GM23338 (cell line): ENCODE results near the gene TACC3. TPM values are rescaled to one million over a fixed set of nuclear protein-coding genes. Genes with fewer than 3 reads are reported as not detected.

Source experiments
- ATAC-seq: fragments of 200-7000 bp; cut with Tn5 transposase; 3 replicates; pipeline ENCODE4 v1.9.1; 2020
- DNase-seq: peaks from one replicate; pipeline ENCODE4 v3.0.0-alpha.2; 2015; ENCODE audit warnings: low spot score
- H2AFZ ChIP-seq: fragments of 200-600 bp; sonication (generic); 2 replicates; pipeline ENCODE4 v1.8.0; 2016; ENCODE audit warnings: antibody characterized with exemption, mild to moderate bottlenecking, moderate library complexity
- H3F3A ChIP-seq: fragments of 200-600 bp; sonication (generic); replicated peaks from 2 replicates; pipeline ENCODE4 v1.8.0; 2017; ENCODE audit warnings: antibody characterized with exemption, mixed run types, low read depth
- H3K27ac ChIP-seq: fragments of 200-600 bp; sonication (generic); 2 replicates; pipeline ENCODE4 v1.6.1; 2016; ENCODE audit warnings: low read depth
- H3K27me3 ChIP-seq: fragments of 200-600 bp; sonication (generic); 2 replicates; pipeline ENCODE4 v1.8.0; 2016; ENCODE audit warnings: mild to moderate bottlenecking, mixed run types, moderate library complexity; ENCODE audit not compliant: insufficient read depth
- H3K36me3 ChIP-seq: fragments of 200-600 bp; sonication (generic); 2 replicates; pipeline ENCODE4 v1.8.0; 2016; ENCODE audit warnings: mild to moderate bottlenecking; ENCODE audit not compliant: insufficient read depth
- H3K4me1 ChIP-seq: fragments of 200-600 bp; sonication (generic); 2 replicates; pipeline ENCODE4 v1.8.0; 2016; ENCODE audit warnings: mild to moderate bottlenecking, moderate library complexity; ENCODE audit not compliant: insufficient read depth
- H3K4me2 ChIP-seq: fragments of 200-600 bp; sonication (generic); 2 replicates; pipeline ENCODE4 v1.7.1; 2017; ENCODE audit warnings: mixed run types
- H3K4me3 ChIP-seq: fragments of 200-600 bp; sonication (generic); 2 replicates; pipeline ENCODE4 v1.6.1; 2016; ENCODE audit warnings: mixed run types
- H3K79me2 ChIP-seq: fragments of 200-600 bp; sonication (generic); replicated peaks from 2 replicates; pipeline ENCODE4 v1.8.0; 2017; ENCODE audit warnings: mild to moderate bottlenecking; ENCODE audit not compliant: insufficient read depth
- H3K9me2 ChIP-seq: fragments of 200-600 bp; sonication (generic); 2 replicates; pipeline ENCODE4 v1.8.0; 2017; ENCODE audit not compliant: insufficient read depth
- H4K20me1 ChIP-seq: fragments of 200-600 bp; sonication (generic); replicated peaks from 2 replicates; pipeline ENCODE4 v1.8.0; 2017; ENCODE audit warnings: mild to moderate bottlenecking; ENCODE audit not compliant: insufficient read depth
- H3K27ac Mint-ChIP-seq: 2 replicates; pipeline ENCODE4 v1.8.0; 2020; ENCODE audit warnings: inconsistent platforms, mild to moderate bottlenecking, moderate library complexity, mixed read lengths
- H3K27me3 Mint-ChIP-seq: 3 replicates; pipeline ENCODE4 v1.8.0; 2022; ENCODE audit warnings: low read depth, mild to moderate bottlenecking, moderate library complexity, mixed read lengths, inconsistent platforms; ENCODE audit not compliant: insufficient read depth, poor library complexity
- H3K36me3 Mint-ChIP-seq: 3 replicates; pipeline ENCODE4 v1.8.0; 2021; ENCODE audit warnings: low read depth, mild to moderate bottlenecking, inconsistent platforms, moderate library complexity, mixed read lengths
- H3K4me1 Mint-ChIP-seq: 3 replicates; pipeline ENCODE4 v1.8.0; 2020; ENCODE audit warnings: mild to moderate bottlenecking, inconsistent platforms, mixed read lengths
- H3K4me3 Mint-ChIP-seq: 3 replicates; pipeline ENCODE4 v1.8.0; 2021; ENCODE audit warnings: moderate library complexity, mild to moderate bottlenecking, inconsistent platforms, mixed read lengths
- H3K9me3 Mint-ChIP-seq: 3 replicates; pipeline ENCODE4 v1.8.0; 2020; ENCODE audit warnings: moderate library complexity, mild to moderate bottlenecking, inconsistent platforms, mixed read lengths
- CREB1 ChIP-seq: fragments of 250-450 bp; sonication (Bioruptor Pico); IDR thresholded peaks from 2 replicates; pipeline ENCODE4 v1.5.0; 2020; ENCODE audit warnings: low read depth, mild to moderate bottlenecking, moderate library complexity
- CTCF ChIP-seq, 2 experiments: fragments of 200-600 bp in 1 of 2; sonication (generic) in 1 of 2; conservative IDR thresholded peaks; 2 replicates each; pipeline versions ENCODE4 v1.5.1 to v1.6.1; 2016 to 2017; ENCODE audit warnings: antibody characterized with exemption in 2 of 2, low read depth in 2 of 2, mild to moderate bottlenecking in 2 of 2, moderate library complexity in 1 of 2
- ETS1 ChIP-seq: IDR thresholded peaks from 2 replicates; pipeline ENCODE4 v1.6.1; 2016; ENCODE audit warnings: antibody characterized with exemption
- EZH2 ChIP-seq: fragments of 200-600 bp; sonication (generic); IDR thresholded peaks from one replicate; pipeline ENCODE4 v1.8.0; 2017; ENCODE audit warnings: antibody characterized with exemption, mild to moderate bottlenecking, low read depth; ENCODE audit not compliant: unreplicated experiment
- EZH2phosphoT487 ChIP-seq: fragments of 200-600 bp; sonication (generic); IDR thresholded peaks from one replicate; pipeline ENCODE4 v1.8.1; 2018; ENCODE audit warnings: antibody characterized with exemption; ENCODE audit not compliant: unreplicated experiment
- JUNB ChIP-seq: IDR thresholded peaks from one replicate; pipeline ENCODE4 v1.6.1; 2016; ENCODE audit warnings: antibody characterized with exemption; ENCODE audit not compliant: unreplicated experiment
- NANOG ChIP-seq: IDR thresholded peaks from 2 replicates; pipeline ENCODE4 v1.6.1; 2016; ENCODE audit warnings: antibody characterized with exemption, borderline replicate concordance
- POLR2AphosphoS5 ChIP-seq: IDR thresholded peaks from 2 replicates; pipeline ENCODE4 v1.6.1; 2016; ENCODE audit warnings: antibody characterized with exemption, low read depth
- REST ChIP-seq: IDR thresholded peaks from one replicate; pipeline ENCODE4 v1.6.1; 2018; ENCODE audit warnings: antibody characterized with exemption; ENCODE audit not compliant: unreplicated experiment
- STAT1 ChIP-seq: IDR thresholded peaks from one replicate; pipeline ENCODE4 v1.6.1; 2016; ENCODE audit warnings: antibody characterized with exemption; ENCODE audit not compliant: unreplicated experiment
- ZNF114 ChIP-seq: fragments of 250-450 bp; sonication (Bioruptor Pico); IDR thresholded peaks from 2 replicates; pipeline ENCODE4 v1.5.0; 2020; ENCODE audit warnings: mild to moderate bottlenecking, moderate library complexity
- polyA plus RNA-seq: library from polyadenylated mRNA; unstranded; fragments of >200 nt; fragmentation: Nextera tagmentation; extraction: Ambion mirVana; gene quantifications from 2 replicates; pipeline ENCODE4 v1.2.1, GENCODE V29; 2016
- total RNA-seq: library from RNA; depleted of rRNA; stranded (reverse); fragments of >200 nt; shearing (Covaris generic); gene quantifications from 2 replicates; pipeline ENCODE4 v1.2.3, GENCODE V29; 2014

The TACC3 gene
- total and polyA plus RNA-seq, 2 experiments from 2014 or later, result 120 TPM

DNA sequence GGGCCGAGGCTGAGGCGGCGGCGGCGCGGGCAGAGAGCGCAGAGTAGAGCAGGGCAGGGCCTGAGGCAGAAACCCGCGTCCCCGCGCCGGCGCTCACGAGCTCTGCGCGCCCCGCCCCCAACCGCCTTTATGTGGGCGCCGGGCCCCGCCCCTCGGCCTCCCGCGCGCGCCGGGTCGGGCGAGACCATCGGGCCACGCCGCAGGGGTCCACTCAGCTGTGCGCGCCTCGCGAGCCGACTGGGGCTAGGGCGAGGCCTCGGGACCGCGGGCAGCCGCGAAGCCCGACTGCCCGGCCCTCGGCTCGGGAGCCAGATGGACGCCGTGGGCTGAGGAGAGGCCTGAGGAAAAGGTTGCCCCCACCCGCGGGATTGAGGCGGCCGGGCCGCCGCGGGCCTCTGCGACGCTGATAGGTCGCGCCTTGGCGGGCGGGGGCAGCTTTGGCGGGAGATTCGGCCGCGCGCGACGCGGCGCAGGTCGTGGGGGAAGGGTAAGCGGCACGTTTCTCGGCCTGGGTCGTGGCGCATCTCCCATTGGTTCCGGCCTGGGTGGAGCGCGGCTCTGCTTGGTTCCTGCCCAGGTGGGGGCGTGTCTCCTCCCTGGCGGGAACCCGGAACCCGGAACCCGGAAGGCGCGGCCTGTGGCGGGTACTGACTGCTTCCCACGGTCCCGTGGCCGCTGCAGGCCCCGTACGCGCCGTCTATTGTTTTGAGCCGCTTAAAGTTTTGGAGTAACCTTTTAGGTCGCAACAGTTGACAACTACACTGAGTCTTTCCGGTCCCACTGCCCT is 8.9 kb upstream of the TACC3 start, which contains the start of gene SLBP:
SLBP (minus strand) TSS at position 104 of the 787 bp plus-strand sequence. CDS start 131 bp downstream, outside the sequence.
- Histone ChIP-seq H3K4me1 (peaks cover 9% of the 10 kb centered on the region; the same call in 1 of the 2 replicates), H4K20me1 (peaks cover 30% of the 10 kb centered on the region), H3K79me2 (peaks cover 51% of the 10 kb centered on the region), H3F3A (peaks cover 14% of the 10 kb centered on the region), H3K27ac (peak within 1 kb of the TSS; percentile 81), H3K4me2 (peak within 1 kb of the TSS; percentile 98), H2AFZ (peak within 1 kb of the TSS; percentile 94), H3K27me3 (no peaks in the 10 kb centered on the region), H3K36me3 (0 out of 2 replicates have a peak, but pooled peaks cover 4% of the 10 kb centered on the region), H3K9me2 (no peaks in the 10 kb centered on the region), H3K4me3 (peak within 1 kb of the TSS; percentile 89)
- peak; percentile 51; the same call in 1 of the 2 replicates for TF ChIP-seq CREB1 (CRISPR knock-in tag)
- TF ChIP-seq REST, result no peak
- no peak for TF ChIP-seq CTCF (conservative IDR thresholded peaks at IDR 0.05; ENCODE audit: low read depth in 2 of 2)
- TF ChIP-seq ETS1, result peak; percentile 30
- TF ChIP-seq ZNF114 (CRISPR knock-in tag), result no peak
- peak; percentile 52; the same call in 1 of the 2 replicates for TF ChIP-seq POLR2AphosphoS5
- no peak for TF ChIP-seq JUNB
- no peak for TF ChIP-seq STAT1
- no peak for TF ChIP-seq NANOG
- no peak for TF ChIP-seq EZH2phosphoT487
- TF ChIP-seq EZH2, result no peak
- peaks cover 18% of the 10 kb centered on the region for H3K27me3 Mint-ChIP-seq
- H3K4me1 Mint-ChIP-seq, result peaks cover 23% of the 10 kb centered on the region
- peak; percentile 82 for ATAC-seq
- peak within 1 kb of the TSS; percentile 95 for H3K27ac Mint-ChIP-seq
- H3K9me3 Mint-ChIP-seq, result no peaks in the 10 kb centered on the region
- peak within 1 kb of the TSS; percentile 92 for H3K4me3 Mint-ChIP-seq
- DNase-seq, result peak; percentile 94
- peaks cover 34% of the 10 kb centered on the region for H3K36me3 Mint-ChIP-seq
